Measurements from ENCODE around the gene TACC3.

- no peak for TF ChIP-seq REST (IDR thresholded peaks at IDR 0.05; ENCODE audit: low read depth)
- no peak for TF ChIP-seq EP300 (IDR thresholded peaks at IDR 0.05; ENCODE audit: borderline replicate concordance)
- TF ChIP-seq CREB1 (IDR thresholded peaks at IDR 0.05; ENCODE audit: low read depth), result no peak
- TF ChIP-seq TAF1 (IDR thresholded peaks at IDR 0.05; ENCODE audit: low read depth), result no peak
- no peak for TF ChIP-seq FOXM1 (IDR thresholded peaks at IDR 0.05; ENCODE audit: borderline replicate concordance, low read depth)
- no peak for TF ChIP-seq YY1 (IDR thresholded peaks at IDR 0.05; ENCODE audit: low read depth)
- no peak for TF ChIP-seq CEBPB (IDR thresholded peaks at IDR 0.05)
- TF ChIP-seq RAD21 (IDR thresholded peaks at IDR 0.05; ENCODE audit: low read depth), result no peak
- no peak for TF ChIP-seq EGR1 (IDR thresholded peaks at IDR 0.05)
- no peak for TF ChIP-seq TCF12 (IDR thresholded peaks at IDR 0.05; ENCODE audit: low read depth)
- TF ChIP-seq MAX (IDR thresholded peaks at IDR 0.05), result no peak
- TF ChIP-seq USF1 (IDR thresholded peaks at IDR 0.05), result no peak
Measured at GRCh38 chr4:1756893-1757779, 35.8 kb downstream of the TACC3 start.
